ENCODE results near the gene IL1RAPL1.

DNA sequence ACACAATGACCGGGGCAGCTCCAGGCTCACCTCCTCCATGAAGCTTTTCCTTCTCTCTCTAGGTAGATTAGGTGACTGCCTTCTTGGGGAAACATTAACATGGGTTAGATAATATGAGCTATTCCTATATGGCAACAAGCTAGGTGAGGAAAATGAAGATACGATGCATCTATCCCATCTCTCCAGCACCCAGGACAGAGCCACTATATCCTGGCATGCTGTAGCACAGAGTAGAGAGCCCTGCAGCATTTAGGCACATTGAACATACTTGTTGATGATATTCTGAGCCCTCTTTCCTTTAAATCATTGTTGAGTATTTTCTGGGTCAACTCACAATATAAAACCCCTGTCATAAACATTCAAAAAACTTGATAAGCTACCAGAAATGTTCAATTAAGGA, 1133.9 kb downstream of the IL1RAPL1 start:
- TF ChIP-seq GABPA (IDR thresholded peaks at IDR 0.05; ENCODE audit: low read depth): no peak
- TF ChIP-seq, protein P1, sequence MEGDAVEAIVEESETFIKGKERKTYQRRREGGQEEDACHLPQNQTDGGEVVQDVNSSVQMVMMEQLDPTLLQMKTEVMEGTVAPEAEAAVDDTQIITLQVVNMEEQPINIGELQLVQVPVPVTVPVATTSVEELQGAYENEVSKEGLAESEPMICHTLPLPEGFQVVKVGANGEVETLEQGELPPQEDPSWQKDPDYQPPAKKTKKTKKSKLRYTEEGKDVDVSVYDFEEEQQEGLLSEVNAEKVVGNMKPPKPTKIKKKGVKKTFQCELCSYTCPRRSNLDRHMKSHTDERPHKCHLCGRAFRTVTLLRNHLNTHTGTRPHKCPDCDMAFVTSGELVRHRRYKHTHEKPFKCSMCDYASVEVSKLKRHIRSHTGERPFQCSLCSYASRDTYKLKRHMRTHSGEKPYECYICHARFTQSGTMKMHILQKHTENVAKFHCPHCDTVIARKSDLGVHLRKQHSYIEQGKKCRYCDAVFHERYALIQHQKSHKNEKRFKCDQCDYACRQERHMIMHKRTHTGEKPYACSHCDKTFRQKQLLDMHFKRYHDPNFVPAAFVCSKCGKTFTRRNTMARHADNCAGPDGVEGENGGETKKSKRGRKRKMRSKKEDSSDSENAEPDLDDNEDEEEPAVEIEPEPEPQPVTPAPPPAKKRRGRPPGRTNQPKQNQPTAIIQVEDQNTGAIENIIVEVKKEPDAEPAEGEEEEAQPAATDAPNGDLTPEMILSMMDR (IDR thresholded peaks at IDR 0.05): no peak
- no peak for TF ChIP-seq RXRA (IDR thresholded peaks at IDR 0.05; ENCODE audit: borderline replicate concordance, low read depth)
- TF ChIP-seq, protein P2, sequence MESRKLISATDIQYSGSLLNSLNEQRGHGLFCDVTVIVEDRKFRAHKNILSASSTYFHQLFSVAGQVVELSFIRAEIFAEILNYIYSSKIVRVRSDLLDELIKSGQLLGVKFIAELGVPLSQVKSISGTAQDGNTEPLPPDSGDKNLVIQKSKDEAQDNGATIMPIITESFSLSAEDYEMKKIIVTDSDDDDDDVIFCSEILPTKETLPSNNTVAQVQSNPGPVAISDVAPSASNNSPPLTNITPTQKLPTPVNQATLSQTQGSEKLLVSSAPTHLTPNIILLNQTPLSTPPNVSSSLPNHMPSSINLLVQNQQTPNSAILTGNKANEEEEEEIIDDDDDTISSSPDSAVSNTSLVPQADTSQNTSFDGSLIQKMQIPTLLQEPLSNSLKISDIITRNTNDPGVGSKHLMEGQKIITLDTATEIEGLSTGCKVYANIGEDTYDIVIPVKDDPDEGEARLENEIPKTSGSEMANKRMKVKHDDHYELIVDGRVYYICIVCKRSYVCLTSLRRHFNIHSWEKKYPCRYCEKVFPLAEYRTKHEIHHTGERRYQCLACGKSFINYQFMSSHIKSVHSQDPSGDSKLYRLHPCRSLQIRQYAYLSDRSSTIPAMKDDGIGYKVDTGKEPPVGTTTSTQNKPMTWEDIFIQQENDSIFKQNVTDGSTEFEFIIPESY (IDR thresholded peaks at IDR 0.05; ENCODE audit: borderline replicate concordance, low read depth): no peak
- no peak for TF ChIP-seq SIN3A (IDR thresholded peaks at IDR 0.05; ENCODE audit: borderline replicate concordance, low read depth, low read length)

All from SK-N-SH (cell line).